GM11168 (cell line): ENCODE results near the gene LCP1.

Experiments
- in situ Hi-C: fragments of 300-500 bp; cut with MboI; formaldehyde crosslinking; loops from one replicate; pipeline ENCODE4 v1.12.0; 2022; ENCODE audit warnings: low sequenced_read_pairs; ENCODE audit not compliant: unreplicated experiment

Gene LCP1

GRCh38 chr13:46106839-46107371, 75.1 kb downstream of the LCP1 start:
- in situ Hi-C loops: no loop called here

- in situ Hi-C loops: no loop called here
Measured at GRCh38 chr13:46104868-46105267, 77.1 kb downstream of the LCP1 start, which contains the start of gene CPB2. Gene CPB2 (minus strand): TSS chr13:46105033. CDS start chr13:46105009, 24 bp downstream.

- in situ Hi-C loops: no loop called here
Measured at GRCh38 chr13:46103037-46103436, 78.9 kb downstream of the LCP1 start.

- in situ Hi-C loops: no loop called here
Measured at GRCh38 chr13:46102255-46102605, 79.7 kb downstream of the LCP1 start.

- in situ Hi-C loops: no loop called here
Measured at GRCh38 chr13:46101484-46102254, 80.3 kb downstream of the LCP1 start.

- in situ Hi-C loops: no loop called here
Measured at GRCh38 chr13:46101002-46101401, 81.0 kb downstream of the LCP1 start.

- in situ Hi-C loops: no loop called here
Measured at GRCh38 chr13:46100191-46100815, 81.7 kb downstream of the LCP1 start.

GRCh38 chr13:46097663-46098062, 84.3 kb downstream of the LCP1 start:
- in situ Hi-C loops: no loop called here

GRCh38 chr13:46097015-46097414, 85.0 kb downstream of the LCP1 start:
- in situ Hi-C loops: no loop called here

- in situ Hi-C loops: no loop called here
Measured at GRCh38 chr13:46094478-46094877, 87.5 kb downstream of the LCP1 start.

- in situ Hi-C loops: no loop called here
Measured at GRCh38 chr13:46088821-46089562, 93.0 kb downstream of the LCP1 start.

GRCh38 chr13:46087481-46087880, 94.5 kb downstream of the LCP1 start:
- in situ Hi-C loops: no loop called here

GRCh38 chr13:46086985-46087384, 95.0 kb downstream of the LCP1 start:
- in situ Hi-C loops: no loop called here

- in situ Hi-C loops: no loop called here
Measured at GRCh38 chr13:46086421-46086922, 95.5 kb downstream of the LCP1 start.

GRCh38 chr13:46085737-46086136, 96.2 kb downstream of the LCP1 start:
- in situ Hi-C loops: no loop called here

- in situ Hi-C loops: no loop called here
Measured at GRCh38 chr13:46082324-46082723, 99.7 kb downstream of the LCP1 start.

GRCh38 chr13:46079770-46080169, 102.2 kb downstream of the LCP1 start:
- in situ Hi-C loops: no loop called here

GRCh38 chr13:46077265-46077664, 104.7 kb downstream of the LCP1 start:
- in situ Hi-C loops: no loop called here

- in situ Hi-C loops: no loop called here
Measured at GRCh38 chr13:46076827-46077226, 105.2 kb downstream of the LCP1 start.
